ENCODE results near the gene RFESD. TPM values are rescaled to one million over a fixed set of nuclear protein-coding genes. Genes with fewer than 3 reads are reported as not detected.
A peak's percentile ranks its signal among the peaks of the same experiment; 100 is the strongest.

Gene RFESD
- total and polyA plus RNA-seq, 8 donors: 1.7 to 3.2 (median 2.0) TPM; not detected in 4

GRCh38 chr5:95667678-95668077, 21.1 kb downstream of the RFESD start:
- Histone ChIP-seq H3K27ac (peak overlapping the region in 1 of 5 donors; percentile 49), H3K4me1 (peaks cover 0 to 31% (median 15%) of the 10 kb centered on the region in 4 donors), H3K36me3 (no peaks in the 10 kb centered on the region), H3K9me3 (no peaks in the 10 kb centered on the region), H3K27me3 (no peaks in the 10 kb centered on the region), H3K4me3 (no peak overlapping the region)
- intact Hi-C loops (cut with DNase I; ENCODE audit: low total_unique reads): no loop called here
- TF ChIP-seq EP300 (IDR thresholded peaks at IDR 0.05): no peak
- no peak for DNase-seq

- DNase-seq: no peak
- H3K27ac ChIP-seq: peak overlapping the region in 1 of 5 donors; percentile 49
- H3K27me3 ChIP-seq: no peaks in the 10 kb centered on the region
- peaks cover 0 to 31% (median 15%) of the 10 kb centered on the region in 4 donors for H3K4me1 ChIP-seq
- H3K4me3 ChIP-seq: no peak overlapping the region
- H3K9me3 ChIP-seq: no peaks in the 10 kb centered on the region
- no peak for TF ChIP-seq CTCF (IDR thresholded peaks at IDR 0.05)
- no peak for TF ChIP-seq POLR2A (IDR thresholded peaks at IDR 0.05)
- no peak for TF ChIP-seq POLR2AphosphoS5 (IDR thresholded peaks at IDR 0.05)
- no peak for TF ChIP-seq EP300 (IDR thresholded peaks at IDR 0.05)
- intact Hi-C loops (cut with DNase I; ENCODE audit: low total_unique reads): no loop called here
- no peaks in the 10 kb centered on the region for H3K36me3 ChIP-seq
These were observed 21.6 kb downstream of the RFESD start for GRCh38 chr5:95668216-95668615.

GRCh38 chr5:95668728-95669127, 22.2 kb downstream of the RFESD start:
- Histone ChIP-seq H3K4me3 (no peak overlapping the region), H3K4me1 (peaks cover 0 to 31% (median 15%) of the 10 kb centered on the region in 4 donors), H3K9me3 (no peaks in the 10 kb centered on the region), H3K27me3 (no peaks in the 10 kb centered on the region), H3K27ac (peak overlapping the region in 3 of 5 donors; percentile 43 to 76 (median 55)), H3K36me3 (no peaks in the 10 kb centered on the region)
- TF ChIP-seq CTCF (IDR thresholded peaks at IDR 0.05) (no peak), POLR2A (IDR thresholded peaks at IDR 0.05) (no peak), POLR2AphosphoS5 (IDR thresholded peaks at IDR 0.05) (no peak), EP300 (IDR thresholded peaks at IDR 0.05) (no peak)
- peak in 1 of 2 donors; percentile 43 for DNase-seq
- WGBS, 5 donors: 72 to 79% (median 77%) methylated on average over 1 of the region's 1 CpG
- intact Hi-C loops (cut with DNase I; ENCODE audit: low total_unique reads): no loop called here

- Histone ChIP-seq H3K36me3 (no peaks in the 10 kb centered on the region), H3K27me3 (no peaks in the 10 kb centered on the region), H3K4me1 (peaks cover 0 to 25% (median 9%) of the 10 kb centered on the region in 4 donors), H3K4me3 (no peak overlapping the region), H3K9me3 (no peaks in the 10 kb centered on the region), H3K27ac (peak overlapping the region in 4 of 5 donors; percentile 44 to 76 (median 58))
- 71 to 86% (median 76%) methylated on average over 4 of the region's 4 CpGs for WGBS, 5 donors
- TF ChIP-seq CTCF (IDR thresholded peaks at IDR 0.05) (no peak), EP300 (IDR thresholded peaks at IDR 0.05) (peak; percentile 24), POLR2AphosphoS5 (IDR thresholded peaks at IDR 0.05) (peak; percentile 25 to 85 (median 46))
- intact Hi-C loops (cut with DNase I; ENCODE audit: low total_unique reads): no loop called here
- peak; percentile 26 to 84 for DNase-seq
These were observed 23.0 kb downstream of the RFESD start for GRCh38 chr5:95669540-95669939.

GRCh38 chr5:95669985-95670384, 23.4 kb downstream of the RFESD start:
- no peak for TF ChIP-seq POLR2A (IDR thresholded peaks at IDR 0.05)
- no peak for TF ChIP-seq EP300 (IDR thresholded peaks at IDR 0.05)
- TF ChIP-seq CTCF (IDR thresholded peaks at IDR 0.05): no peak
- TF ChIP-seq POLR2AphosphoS5 (IDR thresholded peaks at IDR 0.05): no peak
- no peaks in the 10 kb centered on the region for H3K36me3 ChIP-seq
- intact Hi-C loops (cut with DNase I; ENCODE audit: low total_unique reads): loop anchor here (10.0 kb wide), 1 partner anchor 55 kb away; no protein-coding TSS in a partner anchor

More at GRCh38 chr5:95669985-95670384, 23.4 kb downstream of the RFESD start:
- 83 to 93% (median 88%) methylated on average over 5 of the region's 5 CpGs for WGBS, 5 donors
- H3K27me3 ChIP-seq: no peaks in the 10 kb centered on the region
- H3K27ac ChIP-seq: peak overlapping the region in 4 of 5 donors; percentile 44 to 76 (median 58)
- no peak for DNase-seq
- peaks cover 0 to 23% (median 8%) of the 10 kb centered on the region in 4 donors for H3K4me1 ChIP-seq
- no peaks in the 10 kb centered on the region for H3K9me3 ChIP-seq
- no peak overlapping the region for H3K4me3 ChIP-seq

Measured in stomach (tissue), 9 donors.